NCI-H2081 treated with DMSO at 0.1 percent for 48 hours (cell line): ENCODE data around the gene ASXL1.
A peak's percentile ranks its signal among the peaks of the same experiment; 100 is the strongest.
"Not testable (repeated sequence)": the region's sequence is repeated elsewhere in the genome, so short reads cannot be mapped to it uniquely, and the experiment has no call there.

Experiments
- DNase-seq: peaks from one replicate; lab custom pipeline; 2025; lab: John Stamatoyannopoulos, UW

Gene ASXL1

GRCh38 chr20:32357869-32358631 lies at the start of gene ASXL1:
ASXL1 (plus strand) TSS chr20:32358331; CDS start chr20:32358776, 445 bp downstream.
- peak; percentile 80 for DNase-seq

DNA sequence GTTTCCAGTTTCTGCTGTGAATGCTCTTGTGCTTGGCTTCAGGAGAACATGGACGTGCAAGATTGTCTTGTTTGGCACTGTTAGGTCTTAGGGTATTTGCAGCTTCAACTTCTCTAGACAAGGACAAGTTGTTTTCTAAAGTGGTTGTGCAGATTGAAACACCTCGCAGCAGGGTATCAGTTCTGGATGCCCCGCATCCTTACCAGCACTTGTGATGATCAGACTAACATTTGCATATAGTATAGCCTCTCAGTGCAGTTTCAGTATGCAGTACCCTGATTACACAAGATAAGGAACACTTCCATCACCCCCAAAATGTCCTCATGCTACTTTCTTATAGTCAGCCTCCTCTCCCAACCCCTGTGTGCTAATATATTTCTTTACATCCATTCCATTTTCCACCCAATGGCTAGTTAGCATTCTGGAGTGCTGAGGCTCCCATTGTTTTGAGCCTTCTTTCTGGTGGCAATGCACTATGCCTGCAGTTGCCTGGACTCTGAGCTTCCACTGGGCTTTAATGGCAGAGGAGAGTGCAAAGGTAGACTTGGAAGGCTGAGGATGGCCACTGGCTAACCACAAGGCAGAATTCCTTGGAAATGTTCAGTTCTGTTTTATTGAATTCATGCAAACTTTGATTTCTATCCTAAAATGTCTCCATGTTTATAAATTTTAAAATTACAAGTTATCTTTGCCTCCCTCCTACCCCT lies 45.3 kb upstream of the ASXL1 start:
- DNase-seq: no peak

DNA sequence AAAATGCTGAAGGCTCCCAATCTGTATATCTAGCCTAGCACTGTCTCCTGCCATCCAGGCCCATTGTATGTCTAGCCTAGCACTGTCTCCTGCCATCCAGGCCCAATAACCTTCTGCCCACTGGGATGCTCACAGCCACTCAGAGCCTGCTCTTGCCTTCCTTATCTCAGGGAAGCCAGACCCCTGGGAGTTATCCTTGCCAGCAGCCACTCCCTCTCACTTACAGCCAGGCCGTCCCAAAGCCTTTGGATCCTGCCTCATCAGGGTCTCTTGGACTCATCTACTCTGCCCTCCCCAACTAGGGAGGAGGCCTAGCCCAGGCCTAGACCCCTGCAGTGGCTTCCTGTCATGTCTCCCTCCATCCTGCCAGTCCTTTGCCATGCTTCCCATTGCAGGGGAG lies 43.4 kb upstream of the ASXL1 start:
- DNase-seq: no peak

GRCh38 chr20:32315399-32315798 lies 42.7 kb upstream of the ASXL1 start:
- DNase-seq: no peak

DNA sequence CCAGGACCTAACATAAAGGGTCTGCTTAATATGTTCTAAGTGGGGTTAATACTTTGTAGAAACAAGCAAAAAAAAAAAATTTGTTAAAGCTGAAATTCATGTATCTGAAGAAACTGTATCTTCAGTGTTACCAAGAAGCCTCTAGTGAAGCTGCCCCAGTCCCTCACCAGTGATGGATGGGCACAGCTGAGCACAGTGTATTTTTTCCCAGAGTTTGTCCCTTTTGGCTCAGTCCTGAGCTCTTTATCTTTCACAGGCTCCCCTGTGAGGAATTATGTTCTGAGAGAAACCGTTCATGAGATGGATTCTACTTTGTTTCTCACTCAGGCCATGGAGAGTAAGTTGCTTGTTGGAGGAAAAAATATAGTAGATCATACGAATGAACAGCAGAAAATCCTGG lies 42.2 kb upstream of the ASXL1 start:
- no peak for DNase-seq

DNA sequence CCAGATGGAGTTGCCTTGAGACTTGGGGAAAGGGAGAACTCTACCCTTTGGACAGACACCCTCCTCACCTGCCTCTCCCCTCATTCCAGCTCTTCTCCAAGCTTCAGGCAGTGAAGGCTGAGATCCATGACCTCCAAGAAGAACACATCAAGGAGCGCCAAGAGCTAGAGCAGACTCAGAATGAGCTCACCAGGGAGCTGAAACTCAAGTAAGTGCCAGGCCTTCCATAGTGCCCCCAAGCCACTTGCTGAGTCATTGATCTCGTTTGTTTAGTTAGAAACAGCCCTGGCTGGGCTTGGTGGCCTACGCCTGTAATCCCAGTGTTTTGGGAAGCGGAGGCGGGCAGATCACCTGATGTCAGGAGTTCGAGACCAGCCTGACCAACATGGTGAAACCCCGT lies 41.5 kb upstream of the ASXL1 start:
- DNase-seq: no peak

DNA sequence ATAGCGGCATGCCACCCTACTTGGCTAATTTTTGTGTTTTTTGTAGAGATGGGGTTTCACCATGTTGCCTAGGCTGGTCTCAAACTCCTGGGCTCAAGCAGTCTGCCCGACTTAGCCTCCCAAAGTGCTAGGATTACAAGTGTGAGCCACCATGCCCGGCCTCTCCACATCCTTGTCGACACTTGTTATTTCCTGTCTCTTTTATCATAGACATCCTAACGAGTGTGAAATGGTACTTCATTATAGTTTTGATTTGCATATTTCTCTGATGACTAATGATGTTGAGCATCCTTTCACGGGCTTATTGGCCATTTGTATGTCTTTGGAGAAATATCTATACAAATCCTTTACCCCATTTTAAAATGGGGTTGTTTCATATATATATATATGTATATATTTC lies 39.0 kb upstream of the ASXL1 start:
- DNase-seq: no peak

- no peak for DNase-seq
These were observed 37.8 kb upstream of the ASXL1 start for GRCh38 chr20:32320305-32320704.

GRCh38 chr20:32321390-32321789 lies 36.7 kb upstream of the ASXL1 start:
- DNase-seq: no peak

GRCh38 chr20:32322260-32322659 lies 35.9 kb upstream of the ASXL1 start:
- DNase-seq: not testable (repeated sequence)

GRCh38 chr20:32323761-32324160 lies 34.4 kb upstream of the ASXL1 start:
- DNase-seq: not testable (repeated sequence)

GRCh38 chr20:32325706-32326503 lies 32.2 kb upstream of the ASXL1 start:
- DNase-seq: peak; percentile 56

DNA sequence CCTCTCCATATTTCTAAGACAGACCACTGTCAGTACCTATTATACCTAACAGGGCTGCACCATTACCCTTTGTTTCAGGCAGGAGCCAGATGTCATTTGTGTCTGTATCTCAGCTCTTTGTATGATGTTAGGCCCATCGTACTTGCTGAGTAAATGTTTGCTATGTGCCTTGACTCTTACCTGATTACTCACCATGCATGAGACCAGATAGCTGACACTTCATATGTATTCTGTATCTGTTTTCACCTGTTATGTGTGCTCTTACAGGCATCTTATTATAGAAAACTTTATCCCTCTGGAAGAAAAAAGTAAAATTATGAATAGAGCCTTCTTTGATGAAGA lies 31.7 kb upstream of the ASXL1 start:
- no peak for DNase-seq

DNA sequence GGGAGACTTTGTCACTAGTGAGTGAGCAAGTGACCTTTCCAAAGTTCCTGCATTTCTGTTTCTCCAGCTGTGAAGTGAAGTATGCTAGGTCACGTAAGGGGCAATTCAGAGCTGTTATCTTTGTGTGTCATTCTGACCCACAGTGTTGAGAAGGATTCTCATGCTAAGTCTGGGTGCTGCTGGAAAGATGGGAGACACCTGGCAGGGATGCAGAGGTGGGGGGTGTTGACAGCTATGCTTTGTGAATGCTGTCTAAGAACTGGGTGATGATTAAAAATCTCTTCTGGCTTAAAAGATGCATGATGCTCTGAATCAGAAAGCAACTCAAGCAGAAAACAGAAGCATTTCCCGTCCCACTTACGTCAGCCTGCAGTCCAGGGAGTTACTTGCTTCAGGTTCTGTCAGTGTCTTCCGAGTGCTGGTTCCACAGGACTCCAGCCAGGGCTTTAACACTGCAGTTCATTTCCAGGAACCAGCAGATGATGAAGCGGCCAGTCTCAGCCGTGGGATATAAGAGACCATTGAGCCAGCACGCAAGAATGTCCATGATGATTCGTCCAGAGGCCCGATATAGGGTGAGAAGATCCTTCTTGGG lies 30.9 kb upstream of the ASXL1 start:
- no peak for DNase-seq

DNA sequence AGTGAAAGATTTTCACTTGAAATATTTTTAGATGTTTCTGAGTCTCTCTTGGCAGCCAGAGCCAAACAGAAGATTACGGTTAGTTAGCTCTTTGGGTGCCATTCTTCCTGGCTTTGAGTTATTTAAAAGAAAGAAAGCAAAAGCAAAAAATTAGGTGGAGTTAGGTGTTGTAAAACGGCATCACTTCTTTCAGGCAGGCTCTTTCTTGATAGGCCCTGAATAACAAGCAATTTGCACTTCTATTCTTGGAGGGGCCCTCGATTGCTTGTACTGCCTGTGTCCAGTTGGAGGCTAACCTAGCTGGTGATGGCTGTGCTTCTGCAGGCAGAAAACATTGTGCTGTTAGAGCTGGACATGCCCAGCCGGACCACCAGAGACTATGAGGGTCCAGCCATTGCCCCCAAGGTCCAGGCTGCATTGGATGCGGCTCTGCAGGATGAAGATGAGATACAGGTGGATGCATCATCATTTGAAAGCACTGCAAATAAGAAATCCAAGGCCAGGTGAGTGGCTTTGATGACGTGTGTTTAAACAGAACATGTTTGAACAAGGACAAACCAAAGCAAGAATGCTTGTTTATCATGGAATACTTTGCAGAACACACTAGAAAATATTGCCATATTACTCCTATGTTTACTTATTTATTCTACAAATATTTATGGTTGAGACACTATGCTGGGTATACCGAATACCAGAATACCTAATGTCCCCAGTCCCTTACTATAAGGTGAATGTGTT lies 28.1 kb upstream of the ASXL1 start:
- no peak for DNase-seq

DNA sequence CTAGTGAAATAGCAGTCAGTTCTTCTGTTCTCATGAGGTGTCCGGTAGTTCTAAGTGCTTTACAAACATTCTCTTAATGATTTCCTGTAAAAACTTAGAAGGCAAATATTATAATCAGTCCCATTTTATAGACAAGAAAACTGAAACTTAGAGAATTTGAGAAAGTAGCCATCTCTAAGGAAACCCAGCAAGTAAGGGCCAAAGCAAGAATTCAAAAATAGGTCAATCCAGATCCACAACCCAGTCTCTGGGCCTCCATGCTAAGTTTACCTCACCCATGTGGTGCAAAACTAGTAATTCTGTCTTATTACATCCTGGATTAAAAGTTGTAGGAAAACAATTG lies 27.6 kb upstream of the ASXL1 start:
- no peak for DNase-seq

- no peak for DNase-seq
These were observed 25.5 kb upstream of the ASXL1 start for GRCh38 chr20:32332614-32333013.

- no peak for DNase-seq
These were observed 24.7 kb upstream of the ASXL1 start for GRCh38 chr20:32333181-32333987.

- no peak for DNase-seq
These were observed 23.9 kb upstream of the ASXL1 start for GRCh38 chr20:32333988-32334885.

DNA sequence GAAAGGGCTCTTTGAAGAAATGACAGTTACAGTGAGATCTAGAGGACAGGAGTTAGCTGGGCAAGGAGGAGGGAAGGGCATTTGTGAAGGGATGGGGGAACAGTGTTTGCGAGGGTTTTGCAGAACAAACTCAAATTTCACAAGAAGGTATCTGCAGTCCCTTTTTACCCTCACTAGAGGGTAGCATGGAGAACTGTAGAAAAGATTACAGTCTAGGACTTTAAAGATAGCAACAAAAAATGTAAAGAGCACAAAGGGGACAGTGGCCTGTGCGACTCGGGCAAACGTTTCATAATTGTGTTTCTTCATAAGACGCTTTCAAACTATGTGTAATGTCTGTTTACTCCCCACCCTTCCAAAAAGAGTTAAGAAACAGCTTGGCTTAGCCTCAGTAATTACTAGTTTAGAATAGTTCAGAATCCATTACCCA lies 21.2 kb upstream of the ASXL1 start:
- no peak for DNase-seq
